ENCODE data around the gene SLC24A3. TPM values are rescaled to one million over a fixed set of nuclear protein-coding genes. Genes with fewer than 3 reads are reported as not detected.
A peak's percentile ranks its signal among the peaks of the same experiment; 100 is the strongest.

Gene SLC24A3
- total and polyA plus RNA-seq, 4 donors: 17.5 to 64.9 (median 43.8) TPM

DNA sequence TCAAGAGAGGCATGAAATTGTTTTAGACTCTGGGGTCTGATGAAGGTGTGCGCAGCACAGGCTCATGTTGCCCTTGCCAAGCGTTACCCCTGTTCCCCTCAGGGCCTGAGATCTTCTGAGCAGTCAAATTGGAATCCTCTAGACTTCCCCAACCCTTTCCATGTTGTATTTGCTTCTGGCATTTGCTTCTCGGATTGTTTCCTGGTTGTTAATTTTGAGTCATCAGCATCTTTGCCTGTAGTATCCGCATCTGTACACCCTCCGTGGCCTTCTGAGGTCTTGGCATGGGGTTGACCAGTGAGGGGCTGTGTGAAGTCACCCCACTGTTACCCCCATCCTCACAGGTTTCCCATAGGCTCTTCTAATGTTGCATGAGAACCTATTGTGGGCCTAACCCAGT is 40.9 kb downstream of the SLC24A3 start:
- peaks cover 12% of the 10 kb centered on the region for H3K4me1 ChIP-seq (ENCODE audit: control insufficient read depth, insufficient read depth, low read length)
- no peaks in the 10 kb centered on the region for H3K9me3 ChIP-seq (ENCODE audit: control insufficient read depth, insufficient read depth, low read length)
- H3K27ac ChIP-seq (ENCODE audit: low read depth, low read length): no peak overlapping the region
- no peak overlapping the region for H3K4me3 ChIP-seq (ENCODE audit: low read depth, low read length)
- 100% methylated on average over 1 of the region's 5 CpGs for WGBS (ENCODE audit: insufficient coverage)
- H3K36me3 ChIP-seq (ENCODE audit: control insufficient read depth, insufficient read depth, low read length): no peaks in the 10 kb centered on the region
- H3K27me3 ChIP-seq (ENCODE audit: control insufficient read depth, insufficient read depth, low read length): no peaks in the 10 kb centered on the region
- no peak for DNase-seq (ENCODE audit: low read depth in 4 of 6, low spot score in 6 of 6)

- 94% methylated on average over 10 of the region's 13 CpGs for WGBS (ENCODE audit: insufficient coverage)
- Histone ChIP-seq H3K27me3 (ENCODE audit: control insufficient read depth, insufficient read depth, low read length) (no peaks in the 10 kb centered on the region), H3K4me1 (ENCODE audit: control insufficient read depth, insufficient read depth, low read length) (peaks cover 12% of the 10 kb centered on the region), H3K27ac (ENCODE audit: low read depth, low read length) (no peak overlapping the region), H3K36me3 (ENCODE audit: control insufficient read depth, insufficient read depth, low read length) (no peaks in the 10 kb centered on the region), H3K4me3 (ENCODE audit: low read depth, low read length) (no peak overlapping the region), H3K9me3 (ENCODE audit: control insufficient read depth, insufficient read depth, low read length) (no peaks in the 10 kb centered on the region)
- DNase-seq (ENCODE audit: low read depth in 4 of 6, low spot score in 6 of 6): no peak
These were observed 41.7 kb downstream of the SLC24A3 start for GRCh38 chr20:19253916-19254820.

DNA sequence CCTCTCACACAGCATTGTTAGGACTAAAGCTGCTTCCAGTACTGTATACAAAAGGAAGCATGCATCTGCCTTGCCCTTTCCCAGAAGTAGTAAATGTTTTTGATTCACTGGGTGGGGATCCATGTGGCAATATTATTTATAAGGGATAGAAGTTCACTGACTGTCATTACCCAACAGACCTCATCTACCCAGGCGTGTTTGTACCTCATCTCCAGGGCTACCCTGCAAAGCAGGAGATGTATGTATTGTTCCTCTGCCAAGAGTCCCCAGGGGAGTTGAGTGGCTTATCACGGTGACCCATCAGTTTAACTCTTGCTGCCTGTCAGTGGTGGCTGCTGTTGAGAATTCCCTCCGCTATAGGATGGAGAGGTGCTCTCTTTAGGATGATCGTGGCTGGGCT is 42.5 kb downstream of the SLC24A3 start:
- Histone ChIP-seq H3K4me1 (ENCODE audit: control insufficient read depth, insufficient read depth, low read length) (peaks cover 11% of the 10 kb centered on the region), H3K9me3 (ENCODE audit: control insufficient read depth, insufficient read depth, low read length) (no peaks in the 10 kb centered on the region), H3K27ac (ENCODE audit: low read depth, low read length) (no peak overlapping the region), H3K4me3 (ENCODE audit: low read depth, low read length) (no peak overlapping the region), H3K36me3 (ENCODE audit: control insufficient read depth, insufficient read depth, low read length) (no peaks in the 10 kb centered on the region), H3K27me3 (ENCODE audit: control insufficient read depth, insufficient read depth, low read length) (no peaks in the 10 kb centered on the region)
- no peak for DNase-seq (ENCODE audit: low read depth in 4 of 6, low spot score in 6 of 6)
- 50% methylated on average over 2 of the region's 4 CpGs for WGBS (ENCODE audit: insufficient coverage)

DNA sequence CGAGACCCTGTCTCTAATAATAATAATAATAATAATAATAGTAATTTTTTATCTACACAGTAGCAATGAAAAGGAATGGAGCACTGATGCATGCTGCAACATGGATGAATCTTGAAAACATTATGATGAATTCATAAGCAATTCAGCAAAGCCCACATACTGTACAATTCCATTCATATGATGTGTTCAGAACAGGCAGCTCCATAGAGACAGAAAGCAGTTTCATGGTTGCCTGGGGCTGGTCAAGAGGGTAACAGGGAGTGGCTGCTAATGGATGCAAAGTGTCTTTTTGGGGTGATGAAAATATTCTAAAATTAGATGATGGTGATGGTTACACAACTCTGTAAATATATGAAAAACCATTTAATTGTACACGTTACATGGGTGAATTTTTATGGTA is 43.6 kb downstream of the SLC24A3 start:
- Histone ChIP-seq H3K4me1 (ENCODE audit: control insufficient read depth, insufficient read depth, low read length) (peaks cover 9% of the 10 kb centered on the region), H3K4me3 (ENCODE audit: low read depth, low read length) (no peak overlapping the region), H3K27ac (ENCODE audit: low read depth, low read length) (no peak overlapping the region), H3K9me3 (ENCODE audit: control insufficient read depth, insufficient read depth, low read length) (no peaks in the 10 kb centered on the region), H3K36me3 (ENCODE audit: control insufficient read depth, insufficient read depth, low read length) (no peaks in the 10 kb centered on the region), H3K27me3 (ENCODE audit: control insufficient read depth, insufficient read depth, low read length) (no peaks in the 10 kb centered on the region)
- no peak for DNase-seq (ENCODE audit: low read depth in 4 of 6, low spot score in 6 of 6)
- no CpG with 5 or more reads among the region's 2 CpGs for WGBS (ENCODE audit: insufficient coverage)

- no peak overlapping the region for H3K4me3 ChIP-seq (ENCODE audit: low read depth, low read length)
- H3K4me1 ChIP-seq (ENCODE audit: control insufficient read depth, insufficient read depth, low read length): peaks cover 4% of the 10 kb centered on the region
- no peaks in the 10 kb centered on the region for H3K27me3 ChIP-seq (ENCODE audit: control insufficient read depth, insufficient read depth, low read length)
- no peaks in the 10 kb centered on the region for H3K9me3 ChIP-seq (ENCODE audit: control insufficient read depth, insufficient read depth, low read length)
- H3K27ac ChIP-seq (ENCODE audit: low read depth, low read length): no peak overlapping the region
- 65% methylated on average over 9 of the region's 11 CpGs for WGBS (ENCODE audit: insufficient coverage)
- H3K36me3 ChIP-seq (ENCODE audit: control insufficient read depth, insufficient read depth, low read length): no peaks in the 10 kb centered on the region
- peak in 1 of 6 donors; percentile 17 for DNase-seq (ENCODE audit: low read depth in 4 of 6, low spot score in 6 of 6)
These were observed 44.6 kb downstream of the SLC24A3 start for GRCh38 chr20:19256906-19257595.

- Histone ChIP-seq H3K27ac (ENCODE audit: low read depth, low read length) (no peak overlapping the region), H3K36me3 (ENCODE audit: control insufficient read depth, insufficient read depth, low read length) (no peaks in the 10 kb centered on the region), H3K4me3 (ENCODE audit: low read depth, low read length) (no peak overlapping the region), H3K4me1 (ENCODE audit: control insufficient read depth, insufficient read depth, low read length) (peaks cover 7% of the 10 kb centered on the region), H3K27me3 (ENCODE audit: control insufficient read depth, insufficient read depth, low read length) (no peaks in the 10 kb centered on the region), H3K9me3 (ENCODE audit: control insufficient read depth, insufficient read depth, low read length) (no peaks in the 10 kb centered on the region)
- 80% methylated on average over 5 of the region's 6 CpGs for WGBS (ENCODE audit: insufficient coverage)
- DNase-seq (ENCODE audit: low read depth in 4 of 6, low spot score in 6 of 6): no peak
These were observed 45.4 kb downstream of the SLC24A3 start for GRCh38 chr20:19257865-19258264.

- Histone ChIP-seq H3K4me3 (ENCODE audit: low read depth, low read length) (no peak overlapping the region), H3K36me3 (ENCODE audit: control insufficient read depth, insufficient read depth, low read length) (no peaks in the 10 kb centered on the region), H3K27ac (ENCODE audit: low read depth, low read length) (no peak overlapping the region), H3K9me3 (ENCODE audit: control insufficient read depth, insufficient read depth, low read length) (no peaks in the 10 kb centered on the region), H3K27me3 (ENCODE audit: control insufficient read depth, insufficient read depth, low read length) (no peaks in the 10 kb centered on the region), H3K4me1 (ENCODE audit: control insufficient read depth, insufficient read depth, low read length) (peaks cover 14% of the 10 kb centered on the region)
- WGBS (ENCODE audit: insufficient coverage): 92% methylated on average over 7 of the region's 7 CpGs
- no peak for DNase-seq (ENCODE audit: low read depth in 4 of 6, low spot score in 6 of 6)
These were observed 46.7 kb downstream of the SLC24A3 start for GRCh38 chr20:19259141-19259591.

DNA sequence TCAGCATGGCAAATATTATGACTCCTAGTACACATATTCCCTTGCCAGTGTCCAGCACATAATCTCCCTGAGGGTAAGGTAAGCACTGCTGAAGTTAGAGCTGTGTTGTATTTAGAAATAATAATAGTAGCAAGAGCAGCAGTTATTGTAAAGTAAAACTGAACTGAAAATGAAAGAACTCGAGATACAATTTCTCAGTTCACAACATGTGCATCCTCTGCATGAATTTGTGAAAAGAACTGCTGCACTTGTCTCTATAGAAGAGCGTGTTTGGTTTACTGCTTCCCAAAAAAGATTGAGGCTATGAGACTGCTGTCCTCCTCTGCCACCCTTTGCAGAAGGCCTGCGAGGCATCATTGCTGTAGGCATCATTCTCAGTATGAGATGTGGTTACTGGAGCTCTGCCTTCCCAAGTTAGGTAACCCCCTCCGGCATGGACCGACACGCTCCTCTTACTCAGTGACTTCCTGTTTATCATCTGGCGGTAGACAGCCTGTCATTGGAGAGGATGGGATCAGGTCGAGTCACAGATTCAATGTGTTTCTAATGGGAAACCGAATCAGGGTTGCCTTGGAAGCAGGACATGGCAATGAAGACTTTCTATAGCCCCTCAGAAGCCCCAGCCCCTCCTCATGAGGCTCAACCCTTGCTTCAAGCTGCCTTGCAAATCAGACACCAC is 48.1 kb downstream of the SLC24A3 start:
- no peak overlapping the region for H3K27ac ChIP-seq (ENCODE audit: low read depth, low read length)
- 100% methylated on average over 2 of the region's 9 CpGs for WGBS (ENCODE audit: insufficient coverage)

DNA sequence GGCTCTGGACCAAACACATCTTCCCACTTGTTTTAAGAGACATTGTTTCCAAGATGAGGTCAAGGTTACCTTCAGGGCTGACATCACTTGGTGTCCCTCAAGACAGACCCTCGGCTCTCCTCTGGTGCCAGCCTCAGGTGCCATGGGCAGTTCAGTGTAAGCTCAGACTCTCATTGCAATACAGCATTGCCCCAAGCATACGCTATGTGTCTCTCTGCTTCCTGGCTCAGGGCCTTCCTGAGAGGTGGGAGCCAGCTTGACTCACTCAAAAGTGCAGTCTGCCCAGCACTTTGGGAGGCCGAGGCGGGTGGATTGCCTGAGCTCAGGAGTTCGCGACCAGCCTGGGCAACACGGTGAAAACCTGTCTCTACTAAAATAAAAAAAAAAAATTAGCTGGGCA is 51.7 kb downstream of the SLC24A3 start:
- WGBS (ENCODE audit: insufficient coverage): 98% methylated on average over 4 of the region's 7 CpGs
- no peak for DNase-seq (ENCODE audit: low read depth in 4 of 6, low spot score in 6 of 6)
- Histone ChIP-seq H3K9me3 (ENCODE audit: control insufficient read depth, insufficient read depth, low read length) (no peaks in the 10 kb centered on the region), H3K27ac (ENCODE audit: low read depth, low read length) (no peak overlapping the region), H3K36me3 (ENCODE audit: control insufficient read depth, insufficient read depth, low read length) (no peaks in the 10 kb centered on the region), H3K4me3 (ENCODE audit: low read depth, low read length) (no peak overlapping the region), H3K27me3 (ENCODE audit: control insufficient read depth, insufficient read depth, low read length) (no peaks in the 10 kb centered on the region), H3K4me1 (ENCODE audit: control insufficient read depth, insufficient read depth, low read length) (peaks cover 11% of the 10 kb centered on the region)

More for the DNA sequence above, 48.1 kb downstream of the SLC24A3 start:
- H3K36me3 ChIP-seq (ENCODE audit: control insufficient read depth, insufficient read depth, low read length): no peaks in the 10 kb centered on the region
- peaks cover 14% of the 10 kb centered on the region for H3K4me1 ChIP-seq (ENCODE audit: control insufficient read depth, insufficient read depth, low read length)
- no peaks in the 10 kb centered on the region for H3K9me3 ChIP-seq (ENCODE audit: control insufficient read depth, insufficient read depth, low read length)
- H3K27me3 ChIP-seq (ENCODE audit: control insufficient read depth, insufficient read depth, low read length): no peaks in the 10 kb centered on the region
- H3K4me3 ChIP-seq (ENCODE audit: low read depth, low read length): no peak overlapping the region
- DNase-seq (ENCODE audit: low read depth in 4 of 6, low spot score in 6 of 6): no peak

Measured in spinal cord (tissue), 10 donors.